C4-2B (cell line): ENCODE results near the gene COL13A1.

ENCODE experiments used
- H3K27ac ChIP-seq: fragments of 450-650 bp; 2 replicates; pipeline ENCODE4 v1.5.1; 2017
- ZFX ChIP-seq: fragments of 450-650 bp; IDR thresholded peaks from 2 replicates; pipeline ENCODE4 v1.6.1; 2017
- TF ChIP-seq, protein P1 (sequence below): fragments of 450-650 bp; conservative IDR thresholded peaks from 2 replicates; pipeline ENCODE4 v1.5.1; 2017; ENCODE audit warnings: mild to moderate bottlenecking

COL13A1 gene

DNA sequence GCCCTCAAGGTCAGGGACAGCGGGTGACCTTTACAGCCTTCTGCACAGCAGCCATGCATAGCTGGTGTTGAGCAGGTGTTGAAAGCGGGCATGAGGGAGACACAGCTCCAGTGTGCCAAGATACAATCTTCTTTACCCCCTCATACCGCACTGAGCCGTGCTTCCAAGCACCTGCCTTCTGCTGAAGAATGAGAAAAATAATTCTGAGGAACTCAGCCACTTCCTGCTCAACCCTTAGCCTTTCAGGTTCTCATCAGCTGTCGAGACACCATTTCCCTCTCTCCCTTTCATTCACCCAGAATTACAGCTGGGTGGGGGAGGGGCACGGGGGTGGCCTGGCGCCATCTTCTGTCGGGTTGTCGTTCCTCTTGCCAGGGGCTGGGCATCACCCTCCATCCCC, 58.6 kb downstream of the COL13A1 start:
- TF ChIP-seq ZFX = no peak
- TF ChIP-seq, protein P1, sequence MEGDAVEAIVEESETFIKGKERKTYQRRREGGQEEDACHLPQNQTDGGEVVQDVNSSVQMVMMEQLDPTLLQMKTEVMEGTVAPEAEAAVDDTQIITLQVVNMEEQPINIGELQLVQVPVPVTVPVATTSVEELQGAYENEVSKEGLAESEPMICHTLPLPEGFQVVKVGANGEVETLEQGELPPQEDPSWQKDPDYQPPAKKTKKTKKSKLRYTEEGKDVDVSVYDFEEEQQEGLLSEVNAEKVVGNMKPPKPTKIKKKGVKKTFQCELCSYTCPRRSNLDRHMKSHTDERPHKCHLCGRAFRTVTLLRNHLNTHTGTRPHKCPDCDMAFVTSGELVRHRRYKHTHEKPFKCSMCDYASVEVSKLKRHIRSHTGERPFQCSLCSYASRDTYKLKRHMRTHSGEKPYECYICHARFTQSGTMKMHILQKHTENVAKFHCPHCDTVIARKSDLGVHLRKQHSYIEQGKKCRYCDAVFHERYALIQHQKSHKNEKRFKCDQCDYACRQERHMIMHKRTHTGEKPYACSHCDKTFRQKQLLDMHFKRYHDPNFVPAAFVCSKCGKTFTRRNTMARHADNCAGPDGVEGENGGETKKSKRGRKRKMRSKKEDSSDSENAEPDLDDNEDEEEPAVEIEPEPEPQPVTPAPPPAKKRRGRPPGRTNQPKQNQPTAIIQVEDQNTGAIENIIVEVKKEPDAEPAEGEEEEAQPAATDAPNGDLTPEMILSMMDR = no peak
- H3K27ac ChIP-seq = no peak overlapping the region

DNA sequence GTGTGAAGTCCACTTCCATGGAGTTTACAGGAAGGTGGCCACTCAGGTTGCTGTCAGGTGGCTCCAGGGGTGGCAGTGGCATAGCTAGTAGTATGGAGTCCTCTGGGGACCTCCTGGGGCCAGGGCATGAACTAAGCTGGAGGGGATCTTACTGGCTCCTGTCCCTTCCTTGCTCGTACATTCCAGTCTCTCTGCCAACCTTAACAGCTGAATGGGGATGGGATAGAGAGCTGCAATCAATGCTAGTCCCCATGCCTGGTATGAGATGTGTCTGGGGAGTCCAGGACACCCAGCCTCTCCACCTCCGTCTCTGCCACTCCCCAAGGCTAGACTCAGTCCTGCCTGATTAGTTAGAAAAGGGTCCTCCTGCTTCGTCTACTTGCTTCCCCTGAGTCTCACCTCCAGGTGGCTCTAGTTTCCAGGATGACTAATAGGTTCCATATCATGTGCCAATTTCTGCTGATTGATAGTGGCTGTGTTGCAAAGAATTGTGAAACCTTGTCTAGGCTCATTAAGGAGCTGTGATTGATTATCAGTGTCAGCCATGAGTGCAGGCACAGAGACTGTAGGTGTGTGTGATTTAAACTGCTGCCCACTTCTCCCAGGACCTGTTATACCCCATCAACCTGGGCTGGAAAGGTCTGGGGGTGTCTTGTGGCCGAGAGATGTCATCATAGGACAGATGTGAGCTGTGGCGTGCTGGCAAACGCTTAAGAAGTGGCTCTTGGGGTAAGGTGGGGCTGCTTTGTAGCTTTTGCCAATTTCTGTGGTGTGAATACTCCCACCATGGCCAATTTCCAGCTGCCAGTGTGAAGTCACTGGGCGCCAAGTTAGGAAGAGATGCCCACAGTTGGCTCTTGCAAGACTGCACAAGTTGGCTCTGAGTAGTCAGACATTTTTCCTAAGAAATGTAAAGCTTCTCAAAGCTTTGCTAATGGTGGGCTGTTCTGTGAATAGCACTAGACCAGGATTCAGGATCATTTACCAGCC, 59.8 kb downstream of the COL13A1 start:
- TF ChIP-seq, protein P1 = no peak; the same call in 1 of the 2 replicates
- no peak for TF ChIP-seq ZFX
- no peak overlapping the region for H3K27ac ChIP-seq

DNA sequence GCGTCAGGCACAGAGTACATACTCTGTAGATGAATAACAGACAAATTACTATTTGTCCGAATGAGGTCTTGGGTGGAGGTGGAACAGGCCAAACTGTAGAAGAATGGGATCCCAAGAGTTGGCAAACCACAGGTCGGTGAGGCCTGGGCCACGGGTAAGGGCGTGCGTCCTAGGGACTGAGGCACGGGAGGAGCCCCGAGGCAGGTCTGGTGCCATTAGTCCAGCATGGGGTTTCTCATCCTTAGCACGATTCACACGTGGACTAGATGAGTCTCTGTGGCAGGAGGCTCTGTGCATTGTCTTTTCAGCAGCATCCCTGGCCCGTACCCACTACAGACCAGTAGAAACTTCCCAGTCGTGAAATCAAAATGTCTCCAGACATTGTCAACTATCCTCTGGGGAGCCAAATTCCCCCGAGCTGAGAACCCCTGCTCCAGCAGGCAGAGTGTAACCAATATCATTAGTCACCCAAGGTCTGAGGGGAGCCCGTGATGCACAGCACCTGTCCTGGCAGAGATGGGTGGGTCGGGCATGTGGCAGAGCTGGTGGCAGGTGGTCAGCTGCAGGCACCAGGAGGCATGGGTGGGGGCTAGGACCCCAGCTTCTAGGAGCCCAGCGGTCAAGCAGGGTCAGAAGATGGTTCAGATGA, 61.3 kb downstream of the COL13A1 start:
- H3K27ac ChIP-seq = no peak overlapping the region
- TF ChIP-seq ZFX = no peak
- TF ChIP-seq, protein P1 = no peak

DNA sequence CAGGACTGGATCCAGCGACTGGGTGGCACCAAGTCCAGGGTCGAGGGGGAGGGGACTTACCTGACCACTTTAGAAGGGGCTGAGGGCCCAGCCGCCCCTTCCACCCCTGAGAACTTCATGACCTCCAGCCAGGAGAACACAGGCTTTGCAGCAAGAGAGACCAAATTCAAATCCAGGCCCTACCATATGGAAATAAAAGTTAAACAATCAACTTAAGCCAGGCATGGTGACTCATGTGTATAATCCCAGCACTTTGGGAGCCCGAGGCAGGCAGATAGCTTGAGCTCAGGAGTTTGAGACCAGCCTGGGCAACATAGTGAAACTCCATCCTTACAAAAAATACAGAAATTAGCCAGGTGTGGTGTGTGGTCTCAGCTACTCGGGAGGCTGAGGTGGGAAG, 61.9 kb downstream of the COL13A1 start:
- H3K27ac ChIP-seq = no peak overlapping the region
- TF ChIP-seq, protein P1 = no peak
- no peak for TF ChIP-seq ZFX

DNA sequence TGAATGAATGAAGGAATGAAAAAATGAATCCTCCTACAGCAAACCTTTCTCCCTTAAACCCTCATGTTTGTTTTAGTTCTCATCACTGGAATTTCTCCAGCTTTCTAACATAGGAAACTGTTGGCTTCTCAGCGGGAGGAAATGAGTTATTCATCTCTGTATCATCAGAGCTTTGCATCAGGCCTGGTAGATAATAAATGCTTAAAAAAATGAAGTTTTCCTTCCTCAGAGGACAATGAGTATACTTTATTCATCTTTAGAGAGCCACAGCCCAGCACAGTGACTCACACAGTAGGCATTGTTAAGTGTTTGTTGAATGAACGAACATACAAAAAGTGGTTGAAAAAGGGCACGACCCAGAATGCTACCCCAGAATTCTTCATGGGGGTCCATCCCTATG, 62.6 kb downstream of the COL13A1 start:
- H3K27ac ChIP-seq = no peak overlapping the region

DNA sequence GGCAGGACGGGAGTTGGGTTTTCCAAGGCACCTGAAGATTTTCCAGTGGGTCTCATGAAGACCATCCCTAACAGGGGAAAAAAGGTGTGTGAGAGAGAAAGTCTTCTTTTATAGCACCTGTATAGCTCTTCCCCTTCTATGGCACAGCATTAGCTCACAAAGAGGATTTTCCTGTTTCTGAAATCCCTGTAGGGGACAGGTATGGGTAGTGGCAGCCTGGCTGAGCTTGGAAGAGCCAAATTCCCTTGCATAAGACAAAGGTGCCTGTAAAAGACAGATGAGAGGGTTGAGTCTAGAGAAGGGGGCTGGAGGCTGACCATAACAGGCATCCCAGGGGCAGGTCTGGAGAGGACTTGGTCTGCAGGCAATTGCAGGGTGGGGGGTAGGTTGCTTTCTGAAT, 63.7 kb downstream of the COL13A1 start:
- no peak for TF ChIP-seq ZFX
- TF ChIP-seq, protein P1 = no peak

More for the DNA sequence above, 62.6 kb downstream of the COL13A1 start:
- TF ChIP-seq, protein P1 = no peak
- TF ChIP-seq ZFX = no peak

DNA sequence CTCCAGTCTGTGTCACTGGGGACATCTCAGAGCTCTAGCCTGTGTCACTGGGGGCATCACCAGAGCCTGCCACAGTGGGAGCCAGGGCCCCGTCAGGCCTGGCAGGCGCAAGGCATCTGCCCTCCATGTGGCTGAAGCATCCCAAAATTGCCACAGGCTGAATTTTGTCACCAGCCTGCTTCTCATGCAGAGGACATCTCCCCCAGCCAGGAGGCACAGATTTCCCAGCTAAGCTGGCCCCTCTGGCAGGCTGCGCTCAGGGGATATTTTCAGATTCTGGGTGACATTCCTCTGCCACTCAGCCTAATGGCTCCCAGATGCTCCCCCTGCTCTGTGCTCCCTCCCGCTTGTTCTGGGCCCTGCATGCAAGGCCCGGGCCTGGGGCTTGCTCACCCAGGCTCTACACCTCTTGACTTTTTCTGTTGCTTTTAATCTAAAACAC, 64.6 kb downstream of the COL13A1 start:
- no peak overlapping the region for H3K27ac ChIP-seq
- TF ChIP-seq, protein P1 = no peak
- no peak for TF ChIP-seq ZFX

More for the DNA sequence above, 63.7 kb downstream of the COL13A1 start:
- H3K27ac ChIP-seq = no peak overlapping the region
